ENCODE data around the gene GAPDHS. TPM values are rescaled to one million over a fixed set of nuclear protein-coding genes. Genes with fewer than 3 reads are reported as not detected.

Gene GAPDHS
- total and polyA plus RNA-seq, 8 donors = not detected

DNA sequence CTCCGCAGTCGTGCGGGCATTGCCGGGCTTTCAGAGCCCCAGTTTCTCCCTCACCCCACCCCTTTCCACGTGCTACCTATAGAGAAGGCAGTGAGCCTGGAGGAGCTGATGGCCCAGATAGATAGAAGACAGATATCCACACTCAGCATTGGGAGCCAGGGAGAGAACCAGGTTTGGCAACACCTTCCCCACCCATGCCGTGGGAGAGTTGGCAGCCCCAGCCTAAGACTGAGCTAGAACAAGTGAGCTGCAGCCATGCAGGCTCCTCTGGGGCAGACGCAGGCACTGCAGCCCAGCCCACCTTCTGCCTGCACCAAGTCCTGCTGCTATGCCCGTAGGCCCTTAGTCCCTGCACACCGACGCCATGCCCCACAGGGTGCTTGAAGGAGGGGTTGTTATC, 32.6 kb upstream of the GAPDHS start:
- DNase-seq = no peak
- intact Hi-C loops (cut with DNase I; ENCODE audit: low total_unique reads) = no loop called here
- peaks cover 0 to 4% (median 0%) of the 10 kb centered on the region in 3 donors for H3K27me3 ChIP-seq
- WGBS, 5 donors = 78 to 89% (median 85%) methylated on average over 4 to 10 of the region's 10 CpGs
- H3K4me1 ChIP-seq = peaks cover 0 to 3% (median under 1%) of the 10 kb centered on the region in 4 donors
- peaks cover 0 to 11% (median 2%) of the 10 kb centered on the region in 4 donors for H3K36me3 ChIP-seq
- TF ChIP-seq EP300 (IDR thresholded peaks at IDR 0.05) = no peak
- H3K4me3 ChIP-seq = no peak overlapping the region
- no peaks in the 10 kb centered on the region for H3K9me3 ChIP-seq
- H3K27ac ChIP-seq = no peak overlapping the region

DNA sequence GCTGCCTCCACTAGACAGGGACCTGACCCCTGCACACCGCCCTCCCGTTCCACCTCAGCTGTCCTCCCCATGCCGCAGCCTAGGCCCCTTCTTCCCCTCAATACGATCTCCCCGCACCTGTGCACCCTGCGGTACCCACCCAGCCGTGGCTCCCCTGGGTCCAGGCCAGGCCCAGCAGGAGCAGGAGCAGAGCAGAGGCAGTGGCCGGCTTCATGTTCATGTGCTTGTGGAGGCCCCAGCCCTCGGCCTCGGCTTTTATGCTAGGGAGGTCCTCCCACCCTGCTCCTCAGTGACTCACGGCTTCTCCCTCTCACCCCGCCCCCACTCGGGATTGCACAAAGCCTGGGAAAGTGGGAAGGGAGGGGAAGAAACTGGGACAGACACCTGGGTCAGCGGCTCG, 31.6 kb upstream of the GAPDHS start:
- no peak overlapping the region for H3K27ac ChIP-seq
- 66 to 87% (median 82%) methylated on average over 11 to 15 of the region's 15 CpGs for WGBS, 5 donors
- H3K4me3 ChIP-seq = no peak overlapping the region
- no peaks in the 10 kb centered on the region for H3K9me3 ChIP-seq
- no peak for TF ChIP-seq POLR2AphosphoS5 (IDR thresholded peaks at IDR 0.05)
- TF ChIP-seq EP300 (IDR thresholded peaks at IDR 0.05) = no peak
- TF ChIP-seq, protein P1, sequence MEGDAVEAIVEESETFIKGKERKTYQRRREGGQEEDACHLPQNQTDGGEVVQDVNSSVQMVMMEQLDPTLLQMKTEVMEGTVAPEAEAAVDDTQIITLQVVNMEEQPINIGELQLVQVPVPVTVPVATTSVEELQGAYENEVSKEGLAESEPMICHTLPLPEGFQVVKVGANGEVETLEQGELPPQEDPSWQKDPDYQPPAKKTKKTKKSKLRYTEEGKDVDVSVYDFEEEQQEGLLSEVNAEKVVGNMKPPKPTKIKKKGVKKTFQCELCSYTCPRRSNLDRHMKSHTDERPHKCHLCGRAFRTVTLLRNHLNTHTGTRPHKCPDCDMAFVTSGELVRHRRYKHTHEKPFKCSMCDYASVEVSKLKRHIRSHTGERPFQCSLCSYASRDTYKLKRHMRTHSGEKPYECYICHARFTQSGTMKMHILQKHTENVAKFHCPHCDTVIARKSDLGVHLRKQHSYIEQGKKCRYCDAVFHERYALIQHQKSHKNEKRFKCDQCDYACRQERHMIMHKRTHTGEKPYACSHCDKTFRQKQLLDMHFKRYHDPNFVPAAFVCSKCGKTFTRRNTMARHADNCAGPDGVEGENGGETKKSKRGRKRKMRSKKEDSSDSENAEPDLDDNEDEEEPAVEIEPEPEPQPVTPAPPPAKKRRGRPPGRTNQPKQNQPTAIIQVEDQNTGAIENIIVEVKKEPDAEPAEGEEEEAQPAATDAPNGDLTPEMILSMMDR (IDR thresholded peaks at IDR 0.05) = no peak
- no peak for TF ChIP-seq POLR2A (IDR thresholded peaks at IDR 0.05)
- H3K27me3 ChIP-seq = peaks cover 0 to 5% (median 0%) of the 10 kb centered on the region in 3 donors
- no peak for DNase-seq
- H3K36me3 ChIP-seq = peaks cover 0 to 11% (median 2%) of the 10 kb centered on the region in 4 donors
- intact Hi-C loops (cut with DNase I; ENCODE audit: low total_unique reads) = no loop called here
- H3K4me1 ChIP-seq = no peaks in the 10 kb centered on the region

DNA sequence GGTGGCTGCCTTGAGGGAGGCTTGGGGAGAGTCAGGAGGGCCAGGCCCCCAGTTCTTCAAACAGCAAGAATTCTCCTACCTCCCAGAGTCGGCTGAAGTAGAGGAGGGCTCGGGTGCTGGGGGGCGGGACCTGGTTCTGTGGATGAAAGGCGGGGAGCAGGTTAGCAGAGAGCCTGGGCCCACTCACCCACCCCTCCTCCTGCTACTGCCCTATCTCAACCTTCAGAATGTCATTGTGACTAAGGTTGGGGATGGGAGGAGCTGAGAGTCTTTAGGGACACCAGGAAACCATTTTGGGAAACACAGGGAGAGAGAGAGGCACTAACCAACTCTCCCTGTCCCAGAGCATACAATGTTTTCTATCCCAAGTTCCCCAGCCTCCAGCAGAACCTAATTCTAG, 30.5 kb upstream of the GAPDHS start:
- intact Hi-C loops (cut with DNase I; ENCODE audit: low total_unique reads) = no loop called here
- H3K4me3 ChIP-seq = no peak overlapping the region
- H3K27me3 ChIP-seq = peaks cover 0 to 7% (median 0%) of the 10 kb centered on the region in 3 donors
- TF ChIP-seq POLR2A (IDR thresholded peaks at IDR 0.05) = no peak
- TF ChIP-seq POLR2AphosphoS5 (IDR thresholded peaks at IDR 0.05) = no peak
- TF ChIP-seq EP300 (IDR thresholded peaks at IDR 0.05) = no peak
- TF ChIP-seq, protein P1 (IDR thresholded peaks at IDR 0.05) = no peak
- peaks cover 0 to 11% (median 2%) of the 10 kb centered on the region in 4 donors for H3K36me3 ChIP-seq
- no peak overlapping the region for H3K27ac ChIP-seq
- DNase-seq = peak in 1 of 2 donors; percentile 47
- no peaks in the 10 kb centered on the region for H3K9me3 ChIP-seq
- WGBS, 5 donors = 72 to 89% (median 80%) methylated on average over 4 of the region's 4 CpGs
- no peaks in the 10 kb centered on the region for H3K4me1 ChIP-seq

DNA sequence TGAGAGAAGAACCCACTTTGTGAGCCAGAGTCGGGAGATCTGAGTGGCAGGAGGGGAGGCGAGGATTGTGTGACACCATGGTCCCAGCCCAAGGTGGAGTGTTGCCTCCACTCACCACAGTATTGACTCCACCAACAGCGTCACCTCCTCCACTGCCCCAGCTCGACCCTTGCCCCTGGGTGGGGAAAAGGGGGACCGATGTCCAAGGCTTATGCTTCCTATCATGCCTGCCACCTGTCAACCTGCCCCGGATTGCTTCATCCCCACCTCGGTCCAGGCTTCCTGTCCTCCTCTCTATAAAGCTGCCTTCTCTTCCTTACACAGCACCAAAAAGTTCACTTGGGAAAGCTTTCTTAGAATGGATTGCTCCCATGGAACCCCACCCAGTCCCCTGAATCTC, 27.2 kb upstream of the GAPDHS start:
- DNase-seq = no peak
- H3K27me3 ChIP-seq = peaks cover 0 to 36% (median 5%) of the 10 kb centered on the region in 3 donors
- H3K4me3 ChIP-seq = no peak overlapping the region
- 78 to 90% (median 84%) methylated on average over 6 to 7 of the region's 7 CpGs for WGBS, 5 donors
- peaks cover 0 to 4% (median 0%) of the 10 kb centered on the region in 4 donors for H3K36me3 ChIP-seq
- TF ChIP-seq POLR2AphosphoS5 (IDR thresholded peaks at IDR 0.05) = no peak
- no peak for TF ChIP-seq EP300 (IDR thresholded peaks at IDR 0.05)
- TF ChIP-seq, protein P1 (IDR thresholded peaks at IDR 0.05) = no peak
- no peak for TF ChIP-seq POLR2A (IDR thresholded peaks at IDR 0.05)
- H3K27ac ChIP-seq = no peak overlapping the region
- intact Hi-C loops (cut with DNase I; ENCODE audit: low total_unique reads) = no loop called here
- H3K9me3 ChIP-seq = no peaks in the 10 kb centered on the region
- peaks cover 0 to 25% (median 10%) of the 10 kb centered on the region in 4 donors for H3K4me1 ChIP-seq

DNA sequence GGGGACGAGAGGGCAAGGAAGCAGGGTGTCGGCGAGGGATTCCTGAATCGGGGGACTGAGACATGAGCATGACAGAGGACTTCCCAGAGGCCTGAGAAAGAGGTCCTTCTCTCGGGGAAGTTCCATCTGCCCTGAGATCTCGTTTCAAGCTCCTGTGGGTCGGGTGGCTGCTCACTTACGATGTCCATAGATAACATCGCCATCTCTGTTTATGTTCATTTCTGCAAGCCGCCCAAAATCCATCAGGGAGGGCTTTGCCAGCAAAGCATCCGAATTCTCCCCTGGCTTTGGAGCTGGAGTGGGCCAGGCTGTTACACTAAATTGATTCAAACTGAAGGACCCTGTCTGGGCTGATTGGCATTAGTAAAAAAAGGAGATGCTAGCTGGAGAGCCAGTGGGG, 25.7 kb upstream of the GAPDHS start:
- TF ChIP-seq POLR2AphosphoS5 (IDR thresholded peaks at IDR 0.05) (no peak), EP300 (IDR thresholded peaks at IDR 0.05) (no peak), POLR2A (IDR thresholded peaks at IDR 0.05) (no peak)
- TF ChIP-seq, protein P1 (IDR thresholded peaks at IDR 0.05) = no peak
- WGBS, 5 donors = 82 to 92% (median 88%) methylated on average over 11 of the region's 11 CpGs
- peaks cover 0 to 52% (median 5%) of the 10 kb centered on the region in 3 donors for H3K27me3 ChIP-seq
- H3K4me3 ChIP-seq = no peak overlapping the region
- H3K9me3 ChIP-seq = no peaks in the 10 kb centered on the region
- intact Hi-C loops (cut with DNase I; ENCODE audit: low total_unique reads) = no loop called here
- H3K27ac ChIP-seq = no peak overlapping the region
- DNase-seq = no peak
- peaks cover 0 to 4% (median 0%) of the 10 kb centered on the region in 4 donors for H3K36me3 ChIP-seq
- H3K4me1 ChIP-seq = peaks cover 0 to 25% (median 10%) of the 10 kb centered on the region in 4 donors
